Activated CD4-positive, alpha-beta T cell treated with anti-CD3 and anti-CD28 coated beads for 1 hour (primary cell): Measurements from ENCODE around the gene SSC5D.

Experiments used
- DNase-seq: peaks from one replicate; pipeline ENCODE4 v3.0.0-alpha.2; 2020

SSC5D gene

DNA sequence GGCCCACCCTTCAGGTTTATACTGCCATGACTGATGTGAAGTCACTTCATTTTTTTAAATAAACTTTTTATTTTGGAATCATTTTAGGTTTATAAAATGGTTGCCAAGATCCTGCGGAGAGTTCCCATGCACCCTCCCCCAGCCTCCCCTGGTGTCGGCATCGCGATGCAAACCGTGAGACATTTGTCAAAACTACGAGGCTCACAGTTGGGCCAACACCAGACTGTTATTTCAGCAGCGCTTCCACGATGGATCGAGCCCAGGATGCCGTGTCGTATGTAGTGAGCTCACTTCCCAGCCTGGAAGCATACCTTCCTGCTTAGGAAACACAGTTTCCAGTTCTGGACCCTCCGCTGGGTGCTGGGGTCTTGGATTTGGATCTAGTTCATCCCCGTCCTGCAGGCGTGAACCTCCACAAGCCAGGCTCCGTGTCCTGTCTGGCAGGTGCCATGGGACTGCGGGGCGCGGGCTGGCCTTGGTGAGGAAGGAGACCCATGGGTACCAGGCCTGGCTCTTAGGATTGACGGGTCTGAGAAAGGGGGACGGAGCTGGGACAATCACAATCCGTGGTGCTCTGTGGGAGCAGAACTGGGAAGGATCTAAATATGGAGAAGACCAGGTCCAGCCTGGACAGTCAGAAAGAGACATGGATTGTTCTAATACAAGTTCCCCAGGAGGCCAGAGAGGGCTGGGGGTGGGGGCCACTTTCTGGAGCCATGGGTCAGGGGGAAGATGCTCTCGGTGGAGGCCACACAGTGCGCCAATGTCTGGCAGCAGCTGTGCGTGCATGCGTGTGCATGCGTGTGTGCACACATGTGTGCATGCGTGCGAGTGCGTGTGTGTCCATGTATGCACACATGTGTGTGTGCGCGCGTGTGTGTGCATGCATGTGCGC, 51.1 kb downstream of the SSC5D start:
- DNase-seq: no peak

- DNase-seq: no peak
Observed at GRCh38 chr19:55540619-55541018, 52.4 kb downstream of the SSC5D start.

DNA sequence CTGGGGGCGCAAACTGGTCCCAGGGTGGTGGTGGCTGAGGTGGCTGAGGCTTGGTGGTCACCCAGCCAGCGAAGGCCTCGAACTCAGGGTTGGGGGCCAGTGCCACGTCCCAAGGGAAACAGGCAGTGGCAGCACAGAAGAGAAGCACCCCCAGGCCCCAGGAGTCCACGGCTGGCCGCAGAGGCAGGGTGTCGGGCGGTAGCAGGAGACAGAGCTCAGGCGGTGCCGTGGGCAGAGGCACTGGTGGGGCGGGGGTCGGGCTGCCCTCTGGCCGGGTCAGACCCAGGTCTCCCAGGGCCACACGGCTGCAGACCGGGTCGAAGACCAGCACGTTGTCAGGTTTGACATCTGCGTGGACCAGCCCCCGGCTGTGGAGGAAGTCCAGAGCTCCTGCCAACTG, 52.9 kb downstream of the SSC5D start:
- no peak for DNase-seq

GRCh38 chr19:55542292-55542855, 54.1 kb downstream of the SSC5D start:
- DNase-seq: no peak

- no peak for DNase-seq
Observed at GRCh38 chr19:55543567-55543966, 55.3 kb downstream of the SSC5D start.

DNA sequence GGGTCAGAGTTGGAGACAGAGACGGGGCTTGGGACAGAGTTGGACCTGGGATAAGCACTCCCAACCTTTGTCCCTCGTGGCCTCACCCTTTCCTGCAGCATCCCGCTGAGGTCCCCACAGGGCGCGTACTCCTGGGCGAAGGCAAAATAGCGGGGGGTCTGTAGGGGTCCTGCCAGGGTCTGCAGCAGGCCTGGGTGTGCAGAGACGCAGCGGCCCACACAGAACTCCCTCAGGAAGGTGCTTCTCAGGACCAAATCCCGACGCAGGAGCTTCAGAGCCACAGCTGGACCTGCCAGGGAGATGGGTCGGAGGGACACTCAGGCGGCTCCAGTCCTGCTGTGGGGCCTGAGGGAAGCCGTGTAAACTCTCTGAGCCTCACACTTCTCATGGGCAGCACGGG, 55.8 kb downstream of the SSC5D start:
- no peak for DNase-seq

DNA sequence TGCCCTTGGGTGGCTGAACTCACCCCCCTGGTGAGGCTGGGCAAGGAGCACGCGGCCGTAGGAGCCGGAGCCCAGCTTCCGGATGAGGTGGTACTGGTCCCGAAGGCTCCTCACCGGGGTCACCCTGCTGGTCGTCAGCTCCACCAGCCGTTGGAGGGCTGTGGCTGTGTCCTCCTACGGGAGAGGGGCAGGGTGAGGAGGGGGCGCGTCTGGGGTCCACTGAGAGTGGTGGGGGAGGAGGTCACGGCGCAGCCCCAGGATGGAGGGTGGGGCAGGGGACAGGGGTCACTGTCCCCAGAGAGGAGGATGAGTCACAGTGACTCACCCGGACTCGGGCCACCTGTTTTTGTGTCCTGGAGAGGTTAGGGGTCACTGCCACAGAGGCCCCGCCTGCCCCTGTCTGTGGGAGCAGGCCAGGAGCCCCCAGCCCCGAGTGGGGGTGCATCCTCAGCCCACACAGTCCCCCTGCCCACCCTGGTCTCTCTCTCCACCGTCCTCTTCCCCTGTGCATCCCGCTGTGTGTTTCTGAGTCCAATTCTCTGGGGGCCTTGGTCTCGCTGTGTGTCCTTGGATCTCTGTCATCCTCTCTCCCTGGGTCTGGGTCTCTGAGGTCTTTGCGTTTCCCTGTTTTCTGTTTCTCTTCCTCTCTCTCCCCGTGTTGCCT, 56.7 kb downstream of the SSC5D start:
- DNase-seq: no peak

DNA sequence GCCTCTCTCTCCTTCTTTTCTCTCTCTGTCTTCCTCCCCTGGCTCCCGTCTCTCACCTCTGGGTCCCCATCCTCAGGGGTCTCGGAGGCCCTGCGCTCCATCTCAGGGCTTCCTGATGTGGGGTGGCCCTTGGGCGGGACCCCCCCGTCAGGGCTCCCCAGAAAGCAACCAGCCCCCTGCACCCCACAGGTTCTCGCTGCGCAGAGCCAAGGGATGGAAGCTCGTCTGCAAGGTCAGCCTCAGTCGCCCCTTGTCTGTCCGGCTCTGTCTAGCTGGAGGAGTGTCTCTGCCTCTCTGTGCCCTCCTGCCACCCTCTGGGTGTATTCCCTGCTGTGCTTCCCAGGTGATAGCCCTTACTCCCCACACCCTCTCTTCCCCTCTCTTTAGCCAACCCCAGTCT, 57.2 kb downstream of the SSC5D start, which contains the start of gene SBK3:
Gene SBK3, minus strand, starts transcription at position 101 of the 400 bp plus-strand sequence. Its CDS starts 0 bp downstream, at position 101.
- no peak for DNase-seq

GRCh38 chr19:55546011-55546410, 57.8 kb downstream of the SSC5D start:
- no peak for DNase-seq

- DNase-seq: no peak
Observed at GRCh38 chr19:55546822-55547614, 58.8 kb downstream of the SSC5D start.

GRCh38 chr19:55549500-55550320, 61.5 kb downstream of the SSC5D start:
- DNase-seq: no peak

DNA sequence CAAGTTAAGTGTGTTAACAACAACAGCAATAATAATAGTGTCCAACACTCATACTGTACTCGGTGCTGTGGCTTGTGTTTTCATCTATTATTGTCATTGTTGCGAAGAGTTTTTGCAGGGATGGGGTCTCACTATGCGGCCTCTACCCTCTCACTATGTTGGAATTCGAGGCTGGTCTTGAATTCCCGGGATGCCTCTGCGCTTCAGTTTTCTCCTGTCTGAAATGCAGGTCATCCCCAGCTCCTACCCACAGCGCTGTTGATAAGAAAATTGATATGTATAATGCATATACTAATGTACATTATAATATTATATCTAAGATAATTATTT, 62.0 kb downstream of the SSC5D start:
- DNase-seq: no peak

- DNase-seq: no peak
Observed at GRCh38 chr19:55552206-55552605, 64.0 kb downstream of the SSC5D start.

- no peak for DNase-seq
Observed at GRCh38 chr19:55552620-55553019, 64.4 kb downstream of the SSC5D start.

- no peak for DNase-seq
Observed at GRCh38 chr19:55553217-55554182, 65.3 kb downstream of the SSC5D start.

DNA sequence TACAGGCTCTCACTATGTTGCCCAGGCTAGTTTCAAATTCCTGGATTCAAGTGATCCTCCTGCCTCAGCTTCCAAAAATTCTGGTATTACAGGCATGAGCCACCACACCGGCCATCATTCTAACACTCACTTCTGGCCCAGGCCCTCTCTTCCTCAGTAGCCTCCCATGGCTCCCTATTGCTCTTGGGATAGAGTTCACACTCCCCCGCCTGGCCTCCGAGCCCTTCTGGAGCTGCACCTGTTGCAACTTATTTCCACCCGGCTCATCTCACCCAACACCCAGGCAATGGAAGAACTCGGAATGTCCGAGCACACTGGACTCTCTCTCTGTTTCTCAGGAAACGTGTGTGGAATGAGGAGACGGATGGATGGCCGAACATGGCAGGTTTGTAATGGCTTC, 66.1 kb downstream of the SSC5D start:
- DNase-seq: no peak

DNA sequence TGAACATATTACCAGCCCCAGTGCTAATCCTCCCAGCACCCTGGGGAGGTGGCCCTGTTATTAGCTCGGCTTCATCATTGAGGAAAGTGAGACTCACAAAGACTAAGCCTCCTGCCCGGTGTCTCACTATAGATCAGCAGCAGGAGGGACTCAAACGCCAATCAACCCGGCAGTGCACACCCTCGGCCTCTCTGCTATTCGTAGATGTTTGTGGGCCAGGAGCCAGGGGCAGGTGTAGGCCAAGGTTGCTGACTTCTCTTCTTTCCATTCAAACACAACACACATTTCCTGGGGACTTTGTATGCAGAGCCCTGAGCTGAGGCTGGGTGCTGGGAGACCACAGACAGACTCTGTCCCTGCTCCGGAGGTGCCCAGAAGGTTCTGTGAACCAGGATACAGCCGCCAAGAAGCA, 66.5 kb downstream of the SSC5D start:
- no peak for DNase-seq

GRCh38 chr19:55559684-55560083, 71.4 kb downstream of the SSC5D start:
- no peak for DNase-seq

- DNase-seq: no peak
Observed at GRCh38 chr19:55563261-55563690, 75.0 kb downstream of the SSC5D start.

- no peak for DNase-seq
Observed at GRCh38 chr19:55566823-55567222, 78.6 kb downstream of the SSC5D start.
